HG02763 (cell line): Measurements from ENCODE around the gene SUPT6H.
A peak's percentile ranks its signal among the peaks of the same experiment; 100 is the strongest.

Experiments
- ATAC-seq: cut with Tn5 transposase; IDR thresholded peaks from one replicate; pipeline ENCODE4 v1.9.1; 2021; ENCODE audit warnings: mild to moderate bottlenecking, moderate library complexity; ENCODE audit not compliant: unreplicated experiment

SUPT6H gene

DNA sequence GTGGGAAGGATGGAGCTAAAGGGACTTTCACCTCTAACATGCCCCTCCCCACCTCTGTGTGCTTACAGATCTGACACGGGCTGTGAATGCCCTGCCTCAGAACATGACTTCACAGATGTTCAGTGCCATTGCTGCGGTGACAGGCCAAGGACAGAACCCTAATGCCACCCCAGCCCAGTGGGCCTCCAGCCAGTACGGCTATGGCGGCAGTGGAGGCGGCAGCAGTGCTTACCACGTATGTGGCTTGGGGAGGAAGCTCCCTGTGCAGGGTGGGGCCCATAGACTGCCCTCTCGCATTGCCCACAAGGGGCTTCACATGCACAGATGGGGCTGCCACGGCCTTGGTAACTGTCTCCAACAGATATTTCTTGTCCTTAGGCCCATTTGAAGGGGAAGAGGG, 38.3 kb downstream of the SUPT6H start:
- no peak for ATAC-seq

DNA sequence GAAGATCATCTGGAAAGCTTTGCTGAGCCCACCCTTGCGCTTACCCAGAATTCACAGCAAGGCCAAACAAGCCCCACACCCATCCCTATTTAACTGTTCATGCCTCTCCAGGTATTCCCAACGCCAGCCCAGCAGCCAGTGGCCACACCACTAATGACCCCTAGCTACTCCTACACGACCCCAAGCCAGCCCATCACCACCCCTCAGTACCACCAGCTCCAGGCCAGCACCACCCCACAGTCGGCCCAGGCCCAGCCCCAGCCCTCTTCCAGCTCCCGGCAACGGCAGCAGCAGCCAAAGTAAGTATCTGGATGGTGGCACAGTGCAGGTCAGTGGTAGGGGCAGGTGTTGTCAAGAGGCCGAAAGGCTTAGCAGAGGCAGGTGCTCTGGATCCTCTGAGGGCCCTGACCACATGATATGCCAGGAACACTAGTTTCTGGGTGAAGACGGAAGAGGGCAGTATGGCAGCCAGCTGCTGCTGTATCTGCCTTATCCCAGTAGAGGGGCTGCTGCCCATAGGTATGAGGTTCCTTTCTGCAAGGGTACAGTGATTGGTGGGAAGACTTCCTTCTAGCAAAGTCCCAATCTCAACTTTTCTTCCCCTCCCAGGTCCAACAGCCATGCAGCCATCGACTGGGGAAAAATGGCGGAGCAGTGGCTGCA, 39.0 kb downstream of the SUPT6H start:
- no peak for ATAC-seq

DNA sequence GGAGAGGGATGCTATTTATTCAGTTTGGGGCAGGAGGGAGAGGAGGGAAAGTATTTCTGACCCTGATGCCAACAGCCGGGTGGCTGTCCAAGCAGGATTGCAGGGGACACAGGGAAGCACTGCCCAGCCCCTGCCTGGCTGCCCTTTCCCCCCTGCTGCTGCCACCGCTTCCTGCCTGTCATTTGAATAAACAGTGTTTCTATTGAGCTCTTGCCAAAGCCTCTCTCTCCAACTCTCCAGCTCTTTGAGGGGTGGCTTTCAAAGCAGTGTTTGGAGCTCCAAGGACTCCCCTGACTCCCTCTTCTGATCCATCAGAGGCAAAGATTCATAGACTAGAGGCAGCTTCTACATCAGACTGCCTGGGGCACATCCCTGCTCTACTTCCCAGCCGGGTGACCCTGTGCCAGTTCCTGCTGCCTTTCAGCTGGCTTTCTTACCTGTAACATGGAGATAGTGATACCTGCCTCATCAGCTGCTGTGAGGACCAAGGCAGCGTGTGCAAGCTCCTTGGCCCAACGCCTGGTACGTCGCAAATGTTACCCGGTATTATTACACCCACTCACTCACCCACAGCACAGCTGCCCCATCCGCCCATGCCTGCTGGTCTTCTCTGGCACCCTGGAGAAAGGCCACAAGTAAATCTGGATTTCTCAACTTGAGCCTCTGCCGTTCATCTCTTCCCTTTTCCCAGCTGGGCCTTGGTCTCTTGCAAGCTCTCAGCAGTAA, 40.2 kb downstream of the SUPT6H start:
- no peak for ATAC-seq

DNA sequence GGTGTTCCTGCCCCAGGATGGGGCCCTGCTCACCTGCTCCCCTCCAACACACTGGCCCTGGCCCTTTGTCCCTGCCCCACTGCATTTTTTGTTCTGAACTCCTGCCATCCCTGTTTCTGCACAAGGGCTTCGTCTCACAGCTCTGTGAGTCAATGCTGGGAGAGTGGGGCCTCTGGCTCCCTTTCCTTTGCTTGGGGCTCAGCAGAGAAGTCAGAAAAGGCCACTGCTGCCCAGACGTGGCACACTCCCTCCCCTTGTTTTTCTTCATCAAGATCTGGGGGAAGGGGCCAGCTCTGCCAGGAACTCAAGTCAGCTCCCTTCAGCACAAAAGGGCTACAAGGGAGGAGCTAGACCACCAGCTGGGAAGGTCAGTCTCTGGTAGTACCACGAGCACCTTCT, 40.7 kb downstream of the SUPT6H start:
- ATAC-seq: no peak

DNA sequence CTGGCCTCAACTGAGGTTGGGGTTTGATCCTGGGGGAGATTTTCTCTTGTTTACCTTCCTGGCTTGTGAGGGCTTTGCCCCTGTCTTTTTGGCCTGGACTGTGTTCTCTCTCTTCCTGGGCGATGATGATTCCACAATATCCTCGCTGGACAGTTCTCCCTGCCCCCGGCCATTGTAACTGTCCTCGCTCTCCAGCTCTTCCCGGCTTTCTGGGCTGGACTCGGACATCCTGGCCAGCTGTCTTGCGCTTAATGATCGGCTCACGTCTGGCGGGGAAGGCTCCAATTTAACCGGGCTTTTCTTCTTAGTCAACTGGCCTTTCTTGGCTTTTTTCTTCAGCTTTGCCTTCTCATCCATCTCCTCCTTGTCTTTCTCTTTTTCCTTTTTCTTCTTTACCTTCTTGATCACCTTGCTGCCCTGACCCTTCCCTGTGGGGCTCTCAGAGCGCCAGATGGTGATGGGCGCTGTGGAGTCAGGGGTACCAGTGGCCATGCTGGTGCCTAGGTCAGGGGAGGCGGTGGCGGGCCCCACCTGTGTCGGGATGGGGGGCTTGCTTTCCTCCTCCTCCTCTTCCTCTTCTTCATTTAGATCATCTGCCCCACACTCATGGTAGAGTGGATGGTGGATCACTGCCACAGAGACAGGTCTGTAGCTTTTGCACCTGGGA, 41.7 kb downstream of the SUPT6H start:
- ATAC-seq: no peak

DNA sequence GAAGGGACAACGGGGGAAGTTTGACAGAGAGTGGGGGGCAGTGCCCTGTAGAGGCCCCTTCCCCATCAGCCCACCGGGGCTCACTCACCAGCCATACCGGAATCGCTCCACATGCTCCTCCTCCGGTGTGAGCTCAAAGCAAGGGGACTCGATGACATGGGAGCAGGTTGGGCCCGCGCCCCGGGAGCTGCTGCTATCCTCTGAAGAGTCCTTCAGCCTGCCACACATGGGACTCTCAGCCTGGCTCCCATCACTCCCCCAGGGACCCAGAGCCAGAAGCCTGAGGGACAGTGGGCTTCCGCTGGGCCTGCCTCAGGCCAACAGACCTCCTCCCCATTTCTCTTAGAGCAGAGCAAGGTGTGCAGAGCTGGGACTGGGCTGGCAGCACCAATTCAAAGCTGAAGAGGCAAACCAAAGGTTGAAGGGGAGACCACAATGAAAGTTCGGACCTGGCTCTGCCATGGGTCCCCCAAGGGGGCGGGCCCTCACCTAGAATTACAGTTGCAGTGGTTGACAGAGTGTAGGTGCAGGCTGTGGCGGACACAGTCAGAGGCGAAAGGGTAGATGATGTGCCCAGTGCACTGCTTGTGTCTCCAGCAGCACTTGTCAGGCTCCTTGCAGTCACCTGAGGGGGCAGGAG, 42.3 kb downstream of the SUPT6H start:
- ATAC-seq: no peak

DNA sequence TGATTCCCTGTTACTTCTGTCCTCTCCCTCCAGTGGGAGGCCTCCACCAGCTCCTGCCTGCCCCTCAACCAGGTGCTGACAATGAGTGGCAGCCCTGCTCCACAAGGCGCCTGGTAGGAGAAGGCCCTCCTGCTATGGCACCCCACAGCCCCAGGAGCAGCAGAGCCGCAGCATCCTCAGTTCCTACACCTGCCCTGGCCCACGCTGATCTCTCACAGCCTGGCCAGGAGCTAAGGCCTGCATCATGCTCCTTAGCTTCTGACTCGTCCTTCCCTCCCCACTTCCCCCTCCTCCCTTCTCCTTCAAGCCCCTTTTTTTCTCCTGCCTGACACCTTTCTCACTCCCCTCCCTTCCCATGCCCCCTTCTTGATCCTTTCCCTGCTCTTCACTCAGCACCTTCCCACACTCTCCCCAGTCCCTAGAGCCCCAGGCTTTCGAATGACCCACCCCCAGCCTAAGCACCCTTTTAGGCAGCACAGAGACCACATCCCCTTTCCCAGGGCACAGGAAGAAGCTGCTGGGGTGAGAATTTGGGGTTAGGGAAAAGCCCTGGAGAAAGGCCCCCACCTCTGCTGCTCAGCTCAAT, 43.2 kb downstream of the SUPT6H start:
- ATAC-seq: no peak

DNA sequence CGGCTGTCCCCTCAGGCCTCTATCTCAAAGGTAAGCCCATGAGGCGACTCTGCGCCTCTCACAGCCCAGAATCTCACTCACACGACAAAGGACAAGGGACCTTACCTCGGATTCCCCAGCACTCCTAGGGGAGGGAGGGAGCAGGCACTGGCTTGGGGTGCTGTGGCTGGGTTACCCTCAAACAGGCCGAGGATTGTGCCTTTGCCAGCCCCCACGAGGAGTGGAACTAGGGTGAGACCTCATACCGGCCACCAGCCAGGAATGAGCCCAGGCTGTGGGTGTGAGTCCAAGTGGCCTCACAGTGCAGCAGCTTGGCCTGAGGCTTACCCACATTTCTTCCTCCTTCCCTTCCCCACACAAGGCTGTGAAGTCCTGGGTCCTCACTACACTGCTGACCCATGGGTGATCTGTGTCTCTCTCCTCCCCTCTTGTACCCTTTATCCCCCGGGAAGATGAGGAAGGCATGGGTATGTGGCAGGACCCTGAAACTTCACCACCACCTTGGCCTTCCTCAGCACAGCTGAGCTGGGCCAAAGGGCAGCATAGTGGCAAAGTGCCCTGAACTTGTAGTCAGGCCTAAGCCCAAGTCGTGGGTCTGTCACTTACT, 43.8 kb downstream of the SUPT6H start:
- ATAC-seq: no peak

DNA sequence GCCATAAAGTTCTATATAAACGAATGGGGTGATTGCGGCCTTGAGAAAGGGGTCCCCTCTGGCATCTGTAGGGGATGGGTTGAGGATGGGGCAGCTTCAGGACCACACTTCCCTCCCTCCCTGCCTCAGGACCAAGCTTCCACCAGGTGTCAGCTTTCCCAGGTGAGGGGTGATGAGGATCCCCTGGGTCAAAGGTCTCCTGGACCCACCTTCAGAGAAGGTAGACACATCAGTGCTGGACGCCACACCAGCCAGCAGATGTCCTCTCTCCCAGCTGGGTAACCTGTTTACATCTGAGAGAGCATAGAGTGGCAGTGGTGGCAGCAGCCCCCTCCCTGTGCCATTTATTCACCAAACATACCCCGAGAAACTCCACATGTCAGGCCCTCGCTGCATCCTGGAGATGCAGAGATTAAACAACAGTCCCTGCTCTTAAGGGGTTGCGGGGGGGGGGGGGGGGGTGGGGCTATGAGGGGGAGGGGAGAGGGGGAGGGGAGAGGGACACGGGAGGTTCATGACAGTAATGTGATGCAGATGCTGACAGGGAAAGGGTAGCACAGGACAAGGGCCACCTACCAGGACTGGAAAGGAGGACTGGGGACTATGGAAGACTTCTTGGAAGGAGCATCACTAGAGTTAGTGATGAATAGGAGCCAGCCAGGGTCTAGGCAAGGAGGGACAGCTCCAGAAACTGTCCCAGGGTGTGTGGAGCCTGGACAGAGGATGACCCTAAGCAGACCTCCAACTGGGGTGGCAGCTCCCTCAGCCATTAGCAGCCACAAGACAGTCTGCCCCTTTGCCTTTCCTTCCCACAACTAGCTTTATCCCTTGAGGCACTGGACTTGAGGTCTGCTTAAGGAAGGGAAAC, 44.7 kb downstream of the SUPT6H start:
- ATAC-seq: no peak

DNA sequence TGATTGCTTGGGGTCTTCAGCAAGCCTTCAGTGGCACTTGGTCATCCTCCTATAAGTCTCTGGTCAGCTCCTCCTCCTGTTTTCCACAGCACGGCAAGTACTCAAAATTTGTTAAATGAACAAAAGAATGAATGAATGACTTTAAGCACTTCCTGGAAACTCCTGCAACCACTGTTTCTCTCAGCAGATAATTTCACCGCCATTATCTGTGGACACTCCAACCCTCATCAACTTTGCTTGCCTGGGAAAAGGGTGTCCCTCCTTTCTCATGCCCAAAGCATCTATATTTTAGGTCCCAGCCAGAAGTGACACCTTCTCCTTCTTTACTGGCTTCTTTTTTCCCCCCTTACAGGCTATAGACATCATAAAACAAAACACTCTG, 45.3 kb downstream of the SUPT6H start:
- no peak for ATAC-seq

DNA sequence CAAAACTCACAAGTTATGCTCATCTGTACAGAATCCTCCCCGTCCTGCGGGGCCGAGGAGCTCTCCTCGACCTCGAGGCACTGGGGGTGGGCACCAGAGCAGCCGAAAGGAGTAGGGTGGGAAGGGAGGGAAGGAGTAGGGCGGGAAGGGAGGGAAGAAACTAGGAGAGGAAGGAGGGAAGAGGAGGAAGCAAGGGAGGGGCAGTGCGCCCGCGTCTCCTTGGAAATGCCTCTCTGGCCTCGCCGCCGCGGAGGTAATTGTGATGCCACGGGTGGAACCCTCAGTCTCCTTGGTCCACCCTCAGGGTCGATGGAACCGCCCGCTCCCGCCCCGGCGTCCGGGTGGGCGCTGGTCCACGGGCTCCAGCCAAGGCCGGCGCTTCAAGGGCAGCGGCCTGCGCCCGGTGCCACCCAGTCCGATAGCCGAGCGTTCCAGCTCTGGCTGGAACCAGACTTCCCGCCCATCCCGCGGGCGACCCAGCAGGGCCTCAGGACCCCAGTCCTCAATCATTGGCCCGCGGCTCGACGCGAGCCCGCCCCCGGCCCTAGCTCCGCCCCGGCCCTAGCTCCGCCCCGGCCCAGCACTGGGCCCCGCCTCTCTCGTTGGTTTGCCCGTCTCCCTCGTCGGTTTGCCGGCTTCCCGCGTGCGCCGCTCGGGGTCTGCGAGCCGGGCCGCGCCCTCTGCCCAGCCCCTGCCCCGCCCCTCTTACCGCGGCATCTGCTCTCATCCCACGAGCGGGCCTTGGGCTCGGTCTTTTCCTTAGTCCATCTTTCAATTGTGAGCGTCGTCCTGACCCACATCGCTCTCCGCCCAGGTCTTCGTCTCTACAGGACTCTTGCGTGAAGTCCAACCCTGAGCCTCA, 49.1 kb downstream of the SUPT6H start:
- peak; percentile 79 for ATAC-seq

DNA sequence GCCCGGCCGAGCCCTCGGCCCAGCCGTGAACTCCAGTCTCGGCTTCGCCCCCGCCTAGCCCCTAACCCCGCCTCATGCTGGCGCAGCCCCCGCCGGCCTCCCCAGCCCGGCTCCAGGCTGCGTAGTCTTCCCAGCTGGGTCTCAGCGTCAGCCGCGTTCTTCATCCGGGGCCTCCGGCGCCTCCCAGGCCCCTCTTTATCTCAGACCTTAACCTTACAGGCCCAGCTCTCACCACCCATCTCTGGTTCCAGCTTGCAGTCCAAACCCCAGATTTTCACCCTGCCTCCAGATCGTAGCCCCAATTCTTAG, 49.7 kb downstream of the SUPT6H start, which contains the start of gene PROCA1:
Gene PROCA1, minus strand, starts transcription at position 166 of the 309 bp plus-strand sequence. CDS start 228 bp downstream, outside the sequence.
- no peak for ATAC-seq

DNA sequence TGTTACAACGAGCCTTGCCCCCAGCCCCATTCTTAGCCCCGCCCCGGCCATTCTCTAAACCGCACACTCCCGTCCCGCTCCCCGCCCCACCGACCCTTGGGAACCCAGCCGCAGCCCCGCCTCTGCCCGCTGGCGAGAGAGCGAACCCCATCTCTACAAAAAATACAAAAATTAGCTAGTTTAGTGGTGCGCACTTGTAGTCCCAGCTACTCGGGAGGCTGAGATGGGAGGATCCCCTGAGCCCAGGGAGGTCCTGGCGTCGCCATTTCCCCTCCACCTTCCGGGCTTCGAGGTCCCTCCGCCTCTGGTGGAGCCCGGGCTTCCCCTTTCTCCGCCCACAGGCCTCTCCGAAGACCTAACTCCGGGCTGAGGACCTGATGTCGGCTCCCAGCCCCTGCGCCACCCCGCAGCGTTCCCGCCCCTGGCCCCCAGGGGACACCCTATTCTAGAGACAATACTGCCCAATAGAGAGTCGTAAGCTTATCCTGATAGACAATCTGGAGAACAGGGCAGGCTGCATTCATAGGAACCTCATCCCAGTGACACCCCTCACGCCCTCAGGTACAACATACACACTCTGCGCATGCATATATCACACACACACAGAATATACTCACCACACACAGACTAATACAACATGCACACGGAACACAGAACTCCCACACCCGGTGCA, 50.2 kb downstream of the SUPT6H start:
- no peak for ATAC-seq

DNA sequence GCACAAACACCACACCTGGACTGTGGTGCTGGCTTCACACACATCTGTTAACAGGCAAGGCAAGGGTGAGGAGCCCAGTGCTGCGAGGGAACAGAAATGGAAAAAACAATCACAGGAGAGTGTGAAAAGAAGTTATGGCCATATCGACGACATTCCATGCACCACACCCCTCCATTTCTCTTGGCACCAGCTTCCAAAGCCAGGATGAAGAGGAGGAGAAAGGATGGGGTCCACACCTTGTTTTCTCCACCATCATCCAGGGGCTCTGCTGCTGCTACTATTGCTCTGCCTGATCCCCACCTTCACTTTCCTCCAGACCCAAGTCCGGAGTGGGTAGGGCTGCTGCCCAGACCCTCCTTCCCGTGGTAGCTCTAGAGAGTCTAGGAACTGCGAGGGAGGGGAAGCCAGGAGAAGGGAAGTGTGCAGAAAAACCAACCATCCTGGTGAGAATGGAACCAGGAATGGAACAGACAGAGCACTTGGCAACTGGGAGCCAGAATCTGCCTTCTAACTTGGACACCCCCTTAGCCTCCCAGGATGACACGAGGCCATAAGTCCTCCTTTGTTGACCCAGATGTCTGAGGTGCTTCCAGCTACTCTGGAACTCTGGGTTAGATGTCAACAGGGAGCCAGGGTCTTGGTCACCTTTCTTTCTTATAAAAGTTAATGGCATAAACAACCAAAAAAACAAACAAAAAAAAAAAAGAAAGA, 50.9 kb downstream of the SUPT6H start:
- no peak for ATAC-seq

DNA sequence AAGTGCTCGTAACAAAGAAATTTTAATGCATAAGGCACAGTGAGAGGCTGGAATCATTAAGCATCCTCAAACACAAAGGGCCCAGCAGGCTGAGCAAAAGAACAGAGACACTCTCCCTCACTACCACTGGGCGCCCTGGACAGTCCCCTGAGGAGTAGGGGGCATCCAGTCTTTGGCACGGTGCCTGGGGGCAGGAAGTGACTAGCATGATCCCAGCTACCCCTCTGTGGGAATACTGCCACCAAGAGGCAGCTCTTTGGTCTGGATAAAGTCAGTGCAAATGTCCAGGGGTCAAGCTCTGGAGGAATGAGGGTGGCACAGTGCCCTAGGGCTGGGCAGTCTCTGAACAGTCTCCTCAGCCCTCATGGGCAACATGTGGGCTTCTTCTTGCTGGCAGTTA, 52.3 kb downstream of the SUPT6H start:
- ATAC-seq: no peak

DNA sequence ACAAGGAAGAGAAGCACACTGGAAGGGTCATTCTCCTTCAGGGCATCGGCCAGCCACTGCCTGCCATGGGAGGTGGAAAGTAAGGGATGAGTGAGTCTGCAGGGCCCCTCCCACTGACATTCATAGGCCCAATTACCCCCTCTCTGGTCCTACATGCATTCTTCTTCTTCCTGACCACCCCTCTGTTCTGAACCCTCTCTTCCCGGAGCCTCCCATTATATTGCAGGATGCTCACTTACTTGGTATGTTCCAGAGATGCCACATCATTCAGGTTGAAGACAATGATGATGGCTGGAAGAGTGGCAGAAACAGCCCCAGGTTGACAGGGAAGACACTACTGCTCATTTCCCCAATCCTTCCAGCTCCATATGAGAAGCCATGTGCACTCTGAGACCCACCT, 53.2 kb downstream of the SUPT6H start:
- ATAC-seq: no peak

DNA sequence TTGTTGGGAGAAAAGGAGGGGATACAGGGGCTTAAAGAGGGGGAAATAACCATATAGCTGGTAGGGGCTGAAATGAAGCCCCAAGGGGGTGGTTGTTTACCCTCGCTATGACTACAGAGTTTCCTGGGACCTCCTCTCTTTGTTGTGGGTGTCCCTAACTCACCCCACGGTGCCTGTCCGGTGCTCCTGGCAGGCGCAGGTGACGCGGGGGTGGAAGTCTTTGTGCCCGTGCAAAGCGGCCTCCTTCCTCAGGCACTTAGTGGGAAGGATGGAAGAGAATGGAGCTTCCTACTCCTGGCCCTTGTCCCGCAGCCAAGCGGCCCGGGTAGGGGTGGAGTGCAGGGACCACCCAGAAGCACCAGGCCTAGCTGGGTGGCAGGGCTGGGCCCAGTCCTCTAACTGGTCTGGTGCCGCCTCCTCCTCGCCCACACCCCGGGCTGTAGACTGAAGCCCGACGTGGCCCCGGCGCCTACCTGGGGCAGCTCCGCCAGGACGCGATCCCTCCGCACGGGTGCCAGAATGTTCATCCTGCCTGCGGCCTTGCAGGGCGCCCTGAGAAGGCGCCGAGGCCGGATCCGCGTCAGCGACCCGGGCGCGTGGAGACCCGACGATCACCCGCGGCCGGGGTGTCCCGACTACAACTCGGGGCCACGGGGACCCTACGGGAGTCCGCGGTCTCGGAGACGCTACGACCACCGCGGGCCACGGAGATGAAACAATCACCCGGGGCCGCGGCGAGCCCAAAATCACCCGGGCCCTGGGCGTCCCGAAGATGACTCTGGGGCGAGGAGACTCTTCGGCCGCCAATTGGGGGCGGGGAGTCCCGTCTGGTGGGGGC, 55.0 kb downstream of the SUPT6H start:
- no peak for ATAC-seq
